H9 (cell line): ENCODE results near the gene FUT8. TPM values are rescaled to one million over a fixed set of nuclear protein-coding genes. Genes with fewer than 3 reads are reported as not detected.

Experiments
- DNase-seq: peaks from one replicate; pipeline ENCODE4 v3.0.0-alpha.2; 2017
- H2AFZ ChIP-seq: one replicate; pipeline ENCODE4 v1.6.1; 2013; ENCODE audit warnings: mild to moderate bottlenecking, low read length, control low read depth, moderate library complexity
- H2AK5ac ChIP-seq: 2 replicates; pipeline ENCODE4 v1.6.1; 2013; ENCODE audit warnings: low read length, control low read depth, mixed read lengths; ENCODE audit not compliant: insufficient read length
- H2BK120ac ChIP-seq: one replicate; pipeline ENCODE4 v1.6.1; 2013; ENCODE audit warnings: low read depth, mild to moderate bottlenecking, low read length, control low read depth, inconsistent platforms; ENCODE audit not compliant: poor library complexity, severe bottlenecking
- H2BK12ac ChIP-seq: 2 replicates; pipeline ENCODE4 v1.6.1; 2013; ENCODE audit warnings: low read length, control low read depth, mixed read lengths, low read depth; ENCODE audit not compliant: insufficient read length
- H2BK15ac ChIP-seq: 2 replicates; pipeline ENCODE4 v1.6.1; 2013; ENCODE audit warnings: low read depth, low read length, control low read depth
- H2BK20ac ChIP-seq: one replicate; pipeline ENCODE4 v1.6.1; 2013; ENCODE audit warnings: low read depth, mild to moderate bottlenecking, low read length, control low read depth, inconsistent platforms; ENCODE audit not compliant: poor library complexity, severe bottlenecking
- H2BK5ac ChIP-seq: 2 replicates; pipeline ENCODE4 v1.6.1; 2013; ENCODE audit warnings: low read length, control low read depth, mixed read lengths; ENCODE audit not compliant: insufficient read length
- H3K14ac ChIP-seq: 2 replicates; pipeline ENCODE4 v1.6.1; 2013; ENCODE audit warnings: low read length, control low read depth; ENCODE audit not compliant: insufficient read depth
- H3K18ac ChIP-seq: 2 replicates; pipeline ENCODE4 v1.6.1; 2013; ENCODE audit warnings: low read depth, mild to moderate bottlenecking, mixed read lengths, low read length, control low read depth; ENCODE audit not compliant: insufficient read length
- H3K23ac ChIP-seq: 2 replicates; pipeline ENCODE4 v1.6.1; 2013; ENCODE audit warnings: low read length, control low read depth, mixed read lengths, low read depth; ENCODE audit not compliant: insufficient read length
- H3K23me2 ChIP-seq: 2 replicates; pipeline ENCODE4 v1.6.1; 2013; ENCODE audit warnings: low read depth, mild to moderate bottlenecking, mixed read lengths, low read length, control low read depth; ENCODE audit not compliant: insufficient read length, poor library complexity, severe bottlenecking
- H3K27ac ChIP-seq: 2 replicates; pipeline ENCODE4 v1.5.1; 2013; ENCODE audit warnings: low read length, control low read depth, mixed read lengths, low read depth; ENCODE audit not compliant: insufficient read length
- H3K27me3 ChIP-seq: 2 replicates; pipeline ENCODE4 v1.6.1; 2013; ENCODE audit warnings: low read length, control low read depth, inconsistent platforms; ENCODE audit not compliant: insufficient read depth
- H3K4ac ChIP-seq: 2 replicates; pipeline ENCODE4 v1.6.1; 2013; ENCODE audit warnings: low read depth, mild to moderate bottlenecking, control low read depth, inconsistent platforms, low read length, moderate library complexity
- H3K4me1 ChIP-seq: 2 replicates; pipeline ENCODE4 v1.6.1; 2013; ENCODE audit warnings: low read length, control low read depth, inconsistent platforms; ENCODE audit not compliant: insufficient read depth
- H3K4me2 ChIP-seq: 2 replicates; pipeline ENCODE4 v1.6.1; 2013; ENCODE audit warnings: low read length, control low read depth, mixed read lengths; ENCODE audit not compliant: insufficient read length, insufficient read depth
- H3K56ac ChIP-seq: 2 replicates; pipeline ENCODE4 v1.6.1; 2013; ENCODE audit warnings: low read depth, mild to moderate bottlenecking, mixed read lengths, low read length, control low read depth; ENCODE audit not compliant: insufficient read length
- H3K79me1 ChIP-seq: 2 replicates; pipeline ENCODE4 v1.6.1; 2013; ENCODE audit warnings: low read depth, mild to moderate bottlenecking, moderate library complexity, low read length, control low read depth, inconsistent platforms; ENCODE audit not compliant: insufficient read depth, poor library complexity, severe bottlenecking
- H3K79me2 ChIP-seq: 2 replicates; pipeline ENCODE4 v1.6.1; 2013; ENCODE audit warnings: low read length, control low read depth, inconsistent platforms; ENCODE audit not compliant: insufficient read depth
- H3K9ac ChIP-seq: 2 replicates; pipeline ENCODE4 v1.6.1; 2013; ENCODE audit warnings: low read length, control low read depth, mixed read lengths; ENCODE audit not compliant: insufficient read length; ENCODE audit errors: extremely low read depth
- H3K9me3 ChIP-seq: one replicate; pipeline ENCODE4 v1.6.1; 2013; ENCODE audit warnings: low read depth, low read length, inconsistent platforms; ENCODE audit not compliant: control insufficient read depth
- H3T11ph ChIP-seq: one replicate; pipeline ENCODE4 v1.6.1; 2013; ENCODE audit warnings: mild to moderate bottlenecking, low read length, control low read depth, inconsistent platforms
- H4K20me1 ChIP-seq: one replicate; pipeline ENCODE4 v1.6.1; 2013; ENCODE audit not compliant: control insufficient read depth, insufficient read length, insufficient read depth
- H4K5ac ChIP-seq: 2 replicates; pipeline ENCODE4 v1.6.1; 2013; ENCODE audit warnings: low read depth, mild to moderate bottlenecking, mixed read lengths, low read length, control low read depth; ENCODE audit not compliant: insufficient read length
- H4K8ac ChIP-seq: replicated peaks from 2 replicates; pipeline ENCODE4 v1.6.1; 2013; ENCODE audit warnings: low read length, control low read depth, mixed read lengths, low read depth; ENCODE audit not compliant: insufficient read length
- H4K91ac ChIP-seq: 2 replicates; pipeline ENCODE4 v1.6.1; 2013; ENCODE audit warnings: low read depth, mild to moderate bottlenecking, moderate library complexity, mixed read lengths, low read length, control low read depth; ENCODE audit not compliant: insufficient read length
- H3K27ac Mint-ChIP-seq, 3 experiments: 2 replicates in 2 of 3; 3 replicates in 1 of 3; pipeline ENCODE4 v1.8.0; 2020 to 2021; ENCODE audit warnings: mixed read lengths in 3 of 3, mild to moderate bottlenecking in 1 of 3, moderate library complexity in 1 of 3
- H3K27me3 Mint-ChIP-seq: 2 replicates; pipeline ENCODE4 v1.8.0; 2021; ENCODE audit warnings: low read depth, mild to moderate bottlenecking, moderate library complexity, mixed read lengths
- H3K36me3 Mint-ChIP-seq, 3 experiments: 2 replicates in 2 of 3; 3 replicates in 1 of 3; pipeline ENCODE4 v1.8.0; 2020 to 2021; ENCODE audit warnings: low read depth in 3 of 3, mixed read lengths in 3 of 3; ENCODE audit not compliant: insufficient read depth in 1 of 3
- H3K4me1 Mint-ChIP-seq, 2 experiments: 2 replicates each; pipeline ENCODE4 v1.8.0; 2020; ENCODE audit warnings: mixed read lengths in 2 of 2
- H3K4me3 Mint-ChIP-seq, 2 experiments: 2 replicates in 1 of 2; 3 replicates in 1 of 2; pipeline ENCODE4 v1.8.0; 2020 to 2021; ENCODE audit warnings: mild to moderate bottlenecking in 2 of 2, mixed read lengths in 2 of 2, moderate library complexity in 1 of 2
- H3K9me3 Mint-ChIP-seq, 2 experiments: 2 replicates in 1 of 2; 3 replicates in 1 of 2; pipeline ENCODE4 v1.8.0; 2020; ENCODE audit warnings: mild to moderate bottlenecking in 2 of 2, mixed read lengths in 2 of 2, moderate library complexity in 1 of 2
- CTCF ChIP-seq: fragments of 200-600 bp; sonication (generic); conservative IDR thresholded peaks from 3 replicates; pipeline ENCODE4 v1.8.0; 2021; ENCODE audit warnings: antibody characterized with exemption, mild to moderate bottlenecking
- total RNA-seq: library from RNA; stranded (reverse); gene quantifications from 2 replicates; pipeline ENCODE4 v1.2.1, GENCODE V29; 2021

FUT8 gene
- total RNA-seq, 1 experiment from 2014 or later: 44.3 TPM

DNA sequence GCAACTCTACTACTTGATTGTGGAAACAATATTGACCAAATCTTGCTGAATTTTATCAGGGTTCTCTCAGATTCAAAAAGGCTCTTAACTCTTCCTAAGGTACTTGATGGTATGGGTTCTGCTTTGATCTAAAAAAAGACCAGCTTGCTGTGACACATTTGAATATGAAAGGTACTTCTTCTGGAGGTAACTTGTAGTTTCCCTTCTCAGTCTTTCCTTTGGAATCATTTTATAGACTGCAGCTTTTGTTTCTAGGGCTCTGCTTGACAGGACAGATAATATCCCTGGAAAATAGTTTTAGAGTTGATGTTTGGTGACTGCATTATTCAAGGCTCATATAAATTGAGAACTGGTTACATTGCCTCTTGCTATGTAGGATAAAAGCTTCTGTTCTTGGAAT is 251.9 kb downstream of the FUT8 start:
- no peaks in the 10 kb centered on the region for H3K9me3 ChIP-seq
- no peak for DNase-seq
- H3K27ac Mint-ChIP-seq: no peak overlapping the region
- no peaks in the 10 kb centered on the region for H3K79me1 ChIP-seq
- no peaks in the 10 kb centered on the region for H3K79me2 ChIP-seq
- H3K18ac ChIP-seq: no peak overlapping the region
- no peak overlapping the region for H3K9ac ChIP-seq
- H2BK15ac ChIP-seq: no peak overlapping the region
- peaks cover 4% of the 10 kb centered on the region; the same call in 1 of the 2 replicates for H3K4me1 ChIP-seq
- H3K36me3 Mint-ChIP-seq: no peaks in the 10 kb centered on the region
- H2BK20ac ChIP-seq: no peak overlapping the region
- H3K56ac ChIP-seq: no peak overlapping the region
- peak overlapping the region; percentile 36 for H2BK5ac ChIP-seq
- H4K91ac ChIP-seq: no peak overlapping the region
- no peak overlapping the region for H3K23ac ChIP-seq
- no peak overlapping the region for H3T11ph ChIP-seq
- H3K4me2 ChIP-seq: peak overlapping the region; percentile 62
- H2AFZ ChIP-seq: no peak overlapping the region
- H2AK5ac ChIP-seq: no peak overlapping the region
- H3K9me3 Mint-ChIP-seq: no peaks in the 10 kb centered on the region
- no peak overlapping the region for H3K27ac ChIP-seq
- H4K8ac ChIP-seq: no peak overlapping the region
- H4K20me1 ChIP-seq: peaks cover 2% of the 10 kb centered on the region
- no peak for TF ChIP-seq CTCF
- H3K4me1 Mint-ChIP-seq: peaks cover 23 to 28% of the 10 kb centered on the region in 2 experiments
- H3K23me2 ChIP-seq: no peaks in the 10 kb centered on the region
- no peak overlapping the region for H2BK120ac ChIP-seq
- H4K5ac ChIP-seq: no peak overlapping the region
- H3K27me3 ChIP-seq: no peaks in the 10 kb centered on the region
- H3K14ac ChIP-seq: no peak overlapping the region
- peaks cover 7% of the 10 kb centered on the region for H3K27me3 Mint-ChIP-seq
- H2BK12ac ChIP-seq: no peak overlapping the region
- no peak overlapping the region for H3K4ac ChIP-seq
- peak overlapping the region in 1 of 2 experiments; percentile 29; a peak in 1 of 5 replicates for H3K4me3 Mint-ChIP-seq
